Measurements from ENCODE around the gene SLC13A5. TPM values are rescaled to one million over a fixed set of nuclear protein-coding genes. Genes with fewer than 3 reads are reported as not detected.
"Not testable (repeated sequence)": the region's sequence is repeated elsewhere in the genome, so short reads cannot be mapped to it uniquely, and the experiment has no call there.

The SLC13A5 gene
- total RNA-seq, 1 donor from 2014 or later: not detected

- no peak overlapping the region for H3K27ac ChIP-seq
- no peaks in the 10 kb centered on the region for H3K9me3 ChIP-seq (ENCODE audit: low read depth)
- Mint-ChIP-seq H3K4me1 (peaks cover 4% of the 10 kb centered on the region), H3K4me3 (no peak overlapping the region), H3K27ac (no peak overlapping the region), H3K36me3 (no peaks in the 10 kb centered on the region), H3K9me3 (no peaks in the 10 kb centered on the region), H3K27me3 (ENCODE audit: insufficient read depth, low read depth) (peaks cover 8% of the 10 kb centered on the region)
- H3K36me3 ChIP-seq: no peaks in the 10 kb centered on the region
- no peak for TF ChIP-seq CTCF (IDR thresholded peaks at IDR 0.05)
- TF ChIP-seq EZH2 (IDR thresholded peaks at IDR 0.05): no peak
- no peak for TF ChIP-seq EZH2phosphoT487 (IDR thresholded peaks at IDR 0.05)
- H3K4me2 ChIP-seq: no peak overlapping the region
- H3K79me2 ChIP-seq (ENCODE audit: low read depth): no peaks in the 10 kb centered on the region
- no peaks in the 10 kb centered on the region for H4K20me1 ChIP-seq (ENCODE audit: low read depth)
- no peaks in the 10 kb centered on the region for H3K4me1 ChIP-seq
- H2AFZ ChIP-seq (replicated peaks): no peak overlapping the region
- no peak overlapping the region for H3K9ac ChIP-seq
- no peak for DNase-seq (ENCODE audit: low spot score)
- H3K4me3 ChIP-seq: no peak overlapping the region
- peaks cover 7% of the 10 kb centered on the region for H3K27me3 ChIP-seq
- H3F3A ChIP-seq (ENCODE audit: low read depth): no peaks in the 10 kb centered on the region
These were observed 45.7 kb downstream of the SLC13A5 start for GRCh38 chr17:6667516-6667915.

- no peak overlapping the region for H3K9ac ChIP-seq
- no peaks in the 10 kb centered on the region for H3K36me3 ChIP-seq
- DNase-seq (ENCODE audit: low spot score): no peak
- no peak overlapping the region for H3K4me3 ChIP-seq
- H3K27me3 ChIP-seq: peaks cover 8% of the 10 kb centered on the region
- Mint-ChIP-seq H3K9me3 (no peaks in the 10 kb centered on the region), H3K36me3 (no peaks in the 10 kb centered on the region), H3K27me3 (ENCODE audit: insufficient read depth, low read depth) (peaks cover 10% of the 10 kb centered on the region), H3K27ac (no peak overlapping the region), H3K4me3 (no peak overlapping the region), H3K4me1 (peaks cover 4% of the 10 kb centered on the region)
- no peak overlapping the region for H2AFZ ChIP-seq (replicated peaks)
- H4K20me1 ChIP-seq (ENCODE audit: low read depth): no peaks in the 10 kb centered on the region
- no peak overlapping the region for H3K4me2 ChIP-seq
- H3K4me1 ChIP-seq: no peaks in the 10 kb centered on the region
- H3K27ac ChIP-seq: no peak overlapping the region
- H3K9me3 ChIP-seq (ENCODE audit: low read depth): no peaks in the 10 kb centered on the region
- H3F3A ChIP-seq (ENCODE audit: low read depth): no peaks in the 10 kb centered on the region
- TF ChIP-seq EZH2phosphoT487 (IDR thresholded peaks at IDR 0.05) (no peak), CTCF (IDR thresholded peaks at IDR 0.05) (no peak), EZH2 (IDR thresholded peaks at IDR 0.05) (no peak)
- no peaks in the 10 kb centered on the region for H3K79me2 ChIP-seq (ENCODE audit: low read depth)
These were observed 46.6 kb downstream of the SLC13A5 start for GRCh38 chr17:6666557-6666956.

GRCh38 chr17:6666077-6666521, 47.1 kb downstream of the SLC13A5 start:
- Histone ChIP-seq H3K9ac (no peak overlapping the region), H3K4me2 (no peak overlapping the region), H3K4me1 (no peaks in the 10 kb centered on the region), H3K36me3 (no peaks in the 10 kb centered on the region), H3K79me2 (ENCODE audit: low read depth) (no peaks in the 10 kb centered on the region), H2AFZ (replicated peaks) (no peak overlapping the region), H4K20me1 (ENCODE audit: low read depth) (no peaks in the 10 kb centered on the region), H3K4me3 (no peak overlapping the region), H3F3A (ENCODE audit: low read depth) (no peaks in the 10 kb centered on the region), H3K27me3 (peaks cover 12% of the 10 kb centered on the region), H3K27ac (no peak overlapping the region), H3K9me3 (ENCODE audit: low read depth) (no peaks in the 10 kb centered on the region)
- TF ChIP-seq EZH2 (IDR thresholded peaks at IDR 0.05) (no peak), CTCF (IDR thresholded peaks at IDR 0.05) (peak; percentile 95)
- peaks cover 14% of the 10 kb centered on the region for H3K27me3 Mint-ChIP-seq (ENCODE audit: insufficient read depth, low read depth)
- H3K4me3 Mint-ChIP-seq: no peak overlapping the region
- H3K4me1 Mint-ChIP-seq: peaks cover 4% of the 10 kb centered on the region
- H3K9me3 Mint-ChIP-seq: no peaks in the 10 kb centered on the region
- no peak overlapping the region for H3K27ac Mint-ChIP-seq
- H3K36me3 Mint-ChIP-seq: no peaks in the 10 kb centered on the region
- peak; percentile 86 for DNase-seq (ENCODE audit: low spot score)

- H2AFZ ChIP-seq (replicated peaks); DNase-seq (ENCODE audit: low spot score); H3K27ac Mint-ChIP-seq; H3F3A ChIP-seq (ENCODE audit: low read depth); H3K79me2 ChIP-seq (ENCODE audit: low read depth); H3K4me3 Mint-ChIP-seq; H3K9me3 ChIP-seq (ENCODE audit: low read depth); H4K20me1 ChIP-seq (ENCODE audit: low read depth); H3K4me3 ChIP-seq; H3K9ac ChIP-seq; H3K27ac ChIP-seq; H3K36me3 ChIP-seq; H3K9me3 Mint-ChIP-seq; H3K4me2 ChIP-seq; H3K4me1 ChIP-seq; H3K4me1 Mint-ChIP-seq; H3K36me3 Mint-ChIP-seq: not testable (repeated sequence)
- peaks cover 27% of the 10 kb centered on the region for H3K27me3 Mint-ChIP-seq (ENCODE audit: insufficient read depth, low read depth)
- peaks cover 34% of the 10 kb centered on the region for H3K27me3 ChIP-seq
These were observed 50.0 kb downstream of the SLC13A5 start for GRCh38 chr17:6663200-6663599.
